K562 (cell line): ENCODE data around the gene ACADM. TPM values are rescaled to one million over a fixed set of nuclear protein-coding genes. Genes with fewer than 3 reads are reported as not detected.

Experiments
- C11orf30 ChIP-seq: fragments of 450-650 bp; IDR thresholded peaks from 2 replicates; pipeline ENCODE4 v1.6.1; 2016; ENCODE audit warnings: low read depth, mild to moderate bottlenecking
- EHMT2 ChIP-seq: fragments of 450-650 bp; IDR thresholded peaks from 2 replicates; pipeline ENCODE4 v1.6.1; 2018; ENCODE audit warnings: antibody characterized with exemption
- EP300 ChIP-seq: IDR thresholded peaks from 2 replicates; pipeline ENCODE4 v1.6.1; 2012; ENCODE audit warnings: low read length, improper control_type of control experiment
- JUNB ChIP-seq: fragments of 450-650 bp; formaldehyde crosslinking; conservative IDR thresholded peaks from 2 replicates; pipeline ENCODE4 v1.4.0; 2020; ENCODE audit warnings: mild to moderate bottlenecking
- NFE2L1 ChIP-seq: fragments of 450-650 bp; IDR thresholded peaks from 2 replicates; pipeline ENCODE4 v1.6.1; 2016; ENCODE audit warnings: missing genetic modification characterization, low read depth, mild to moderate bottlenecking, missing compliant biosample characterization, moderate library complexity, borderline replicate concordance
- SMARCA4 ChIP-seq: fragments of 450-650 bp; IDR thresholded peaks from 2 replicates; pipeline ENCODE4 v1.6.1; 2016
- ZC3H4 ChIP-seq: sonication (generic); formaldehyde crosslinking; IDR thresholded peaks from 2 replicates; pipeline ENCODE4 v1.9.0; 2021; ENCODE audit warnings: missing genetic modification reagents, borderline replicate concordance
- ZNF184 ChIP-seq: sonication (generic); formaldehyde crosslinking; IDR thresholded peaks from 2 replicates; pipeline ENCODE4 v1.5.0; 2020; ENCODE audit warnings: missing genetic modification reagents
- ZNF23 ChIP-seq: fragments of 250-450 bp; sonication (Bioruptor Pico); IDR thresholded peaks from 2 replicates; pipeline ENCODE4 v1.4.0; 2020; ENCODE audit warnings: mild to moderate bottlenecking
- ZZZ3 ChIP-seq: fragments of 450-650 bp; IDR thresholded peaks from 2 replicates; pipeline ENCODE4 v1.6.1; 2016; ENCODE audit warnings: antibody characterized with exemption, mild to moderate bottlenecking, moderate library complexity
- polyA plus RNA-seq, 8 experiments: library from polyadenylated mRNA; depleted of rRNA in 4 of 8; stranded (reverse) in 5 of 8; unstranded in 3 of 8; fragments of >200 nt; fragmentation: Nextera tagmentation in 2 of 8; fragmentation: Illumina TruSeq in 1 of 8; extraction: Ambion mirVana in 2 of 8; extraction: Trizol in 1 of 8; gene quantifications; 2 replicates each; pipeline versions ENCODE4 v1.2.1 to v1.2.3, GENCODE V29; 2011 to 2014; ENCODE audit warnings: inconsistent platforms in 1 of 8, missing spikeins in 1 of 8
- total RNA-seq, 7 experiments: library from RNA; depleted of rRNA in 6 of 7; stranded (reverse); fragments of >200 nt in 6 of 7; fragmentation: Illumina TruSeq in 2 of 7; extraction: Trizol in 2 of 7; gene quantifications; 2 replicates each; pipeline versions ENCODE4 v1.2.1 to v1.2.3, GENCODE V29; 2011 to 2021; ENCODE audit warnings: low replicate concordance in 1 of 7
- TF ChIP-seq, protein P1 (sequence below): fragments of 250-450 bp; sonication (Bioruptor Pico); IDR thresholded peaks from 2 replicates; pipeline ENCODE4 v1.4.0; 2020; ENCODE audit warnings: mild to moderate bottlenecking, moderate library complexity
- TF ChIP-seq, protein P2 (sequence below): fragments of 450-650 bp; IDR thresholded peaks from 2 replicates; pipeline ENCODE4 v1.6.1; 2018; ENCODE audit warnings: mild to moderate bottlenecking, low read depth; ENCODE audit not compliant: partially characterized antibody
- TF ChIP-seq, protein P3 (sequence below): fragments of 250-450 bp; sonication (Bioruptor Pico); IDR thresholded peaks from 2 replicates; pipeline ENCODE4 v1.5.0; 2021; ENCODE audit warnings: mild to moderate bottlenecking, moderate library complexity
- TF ChIP-seq, protein P4 (sequence below): fragments of 450-650 bp; IDR thresholded peaks from 2 replicates; pipeline ENCODE4 v1.6.1; 2016; ENCODE audit warnings: low read depth

Gene ACADM
- total and polyA plus RNA-seq, 9 of the 15 experiments (the other 6 are each of a cell fraction or from before 2014, with no cell fraction given): 82.5 to 156 (median 123) TPM

DNA sequence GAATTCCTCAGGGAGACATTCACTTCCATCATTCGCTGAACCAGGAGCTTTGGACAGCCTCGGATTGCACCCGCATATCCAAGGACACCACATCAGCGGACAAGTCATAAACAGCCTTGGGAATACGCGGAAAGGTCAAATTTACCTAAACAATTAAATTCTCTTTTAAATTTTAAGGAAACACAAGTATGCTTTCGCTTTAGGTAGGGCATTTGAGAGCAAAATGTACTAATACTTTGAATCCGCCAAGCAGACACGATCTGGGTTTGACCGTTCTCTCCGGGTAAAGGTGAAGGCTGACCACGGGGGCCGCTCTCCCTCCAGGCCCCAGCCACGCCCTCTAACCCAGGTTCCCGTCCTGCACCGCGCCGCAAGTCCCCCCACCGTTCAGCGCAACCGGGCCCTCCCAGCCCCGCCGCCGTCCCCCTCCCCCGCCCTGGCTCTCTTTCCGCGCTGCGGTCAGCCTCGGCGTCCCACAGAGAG, 479 bp upstream of the ACADM start (continued):
- TF ChIP-seq, protein P1, sequence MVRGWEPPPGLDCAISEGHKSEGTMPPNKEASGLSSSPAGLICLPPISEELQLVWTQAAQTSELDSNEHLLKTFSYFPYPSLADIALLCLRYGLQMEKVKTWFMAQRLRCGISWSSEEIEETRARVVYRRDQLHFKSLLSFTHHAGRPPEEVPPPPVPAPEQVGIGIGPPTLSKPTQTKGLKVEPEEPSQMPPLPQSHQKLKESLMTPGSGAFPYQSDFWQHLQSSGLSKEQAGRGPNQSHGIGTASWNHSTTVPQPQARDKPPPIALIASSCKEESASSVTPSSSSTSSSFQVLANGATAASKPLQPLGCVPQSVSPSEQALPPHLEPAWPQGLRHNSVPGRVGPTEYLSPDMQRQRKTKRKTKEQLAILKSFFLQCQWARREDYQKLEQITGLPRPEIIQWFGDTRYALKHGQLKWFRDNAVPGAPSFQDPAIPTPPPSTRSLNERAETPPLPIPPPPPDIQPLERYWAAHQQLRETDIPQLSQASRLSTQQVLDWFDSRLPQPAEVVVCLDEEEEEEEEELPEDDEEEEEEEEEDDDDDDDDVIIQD: no peak
- TF ChIP-seq EHMT2 (no peak), C11orf30 (no peak), JUNB (CRISPR knock-in tag) (no peak), ZZZ3 (no peak), ZNF23 (CRISPR knock-in tag) (no peak), NFE2L1 (tag) (0 out of 2 replicates have a peak, but pooled peaks have one; percentile 20), ZNF184 (CRISPR knock-in tag) (no peak), SMARCA4 (no peak), ZC3H4 (CRISPR knock-in tag) (no peak), EP300 (peak; percentile 6; the same call in 1 of the 2 replicates)
- TF ChIP-seq, protein P2, sequence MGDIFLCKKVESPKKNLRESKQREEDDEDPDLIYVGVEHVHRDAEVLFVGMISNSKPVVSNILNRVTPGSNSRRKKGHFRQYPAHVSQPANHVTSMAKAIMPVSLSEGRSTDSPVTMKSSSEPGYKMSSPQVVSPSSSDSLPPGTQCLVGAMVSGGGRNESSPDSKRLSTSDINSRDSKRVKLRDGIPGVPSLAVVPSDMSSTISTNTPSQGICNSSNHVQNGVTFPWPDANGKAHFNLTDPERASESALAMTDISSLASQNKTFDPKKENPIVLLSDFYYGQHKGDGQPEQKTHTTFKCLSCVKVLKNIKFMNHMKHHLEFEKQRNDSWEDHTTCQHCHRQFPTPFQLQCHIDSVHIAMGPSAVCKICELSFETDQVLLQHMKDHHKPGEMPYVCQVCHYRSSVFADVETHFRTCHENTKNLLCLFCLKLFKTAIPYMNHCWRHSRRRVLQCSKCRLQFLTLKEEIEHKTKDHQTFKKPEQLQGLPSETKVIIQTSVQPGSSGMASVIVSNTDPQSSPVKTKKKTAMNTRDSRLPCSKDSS: no peak
- TF ChIP-seq, protein P3, sequence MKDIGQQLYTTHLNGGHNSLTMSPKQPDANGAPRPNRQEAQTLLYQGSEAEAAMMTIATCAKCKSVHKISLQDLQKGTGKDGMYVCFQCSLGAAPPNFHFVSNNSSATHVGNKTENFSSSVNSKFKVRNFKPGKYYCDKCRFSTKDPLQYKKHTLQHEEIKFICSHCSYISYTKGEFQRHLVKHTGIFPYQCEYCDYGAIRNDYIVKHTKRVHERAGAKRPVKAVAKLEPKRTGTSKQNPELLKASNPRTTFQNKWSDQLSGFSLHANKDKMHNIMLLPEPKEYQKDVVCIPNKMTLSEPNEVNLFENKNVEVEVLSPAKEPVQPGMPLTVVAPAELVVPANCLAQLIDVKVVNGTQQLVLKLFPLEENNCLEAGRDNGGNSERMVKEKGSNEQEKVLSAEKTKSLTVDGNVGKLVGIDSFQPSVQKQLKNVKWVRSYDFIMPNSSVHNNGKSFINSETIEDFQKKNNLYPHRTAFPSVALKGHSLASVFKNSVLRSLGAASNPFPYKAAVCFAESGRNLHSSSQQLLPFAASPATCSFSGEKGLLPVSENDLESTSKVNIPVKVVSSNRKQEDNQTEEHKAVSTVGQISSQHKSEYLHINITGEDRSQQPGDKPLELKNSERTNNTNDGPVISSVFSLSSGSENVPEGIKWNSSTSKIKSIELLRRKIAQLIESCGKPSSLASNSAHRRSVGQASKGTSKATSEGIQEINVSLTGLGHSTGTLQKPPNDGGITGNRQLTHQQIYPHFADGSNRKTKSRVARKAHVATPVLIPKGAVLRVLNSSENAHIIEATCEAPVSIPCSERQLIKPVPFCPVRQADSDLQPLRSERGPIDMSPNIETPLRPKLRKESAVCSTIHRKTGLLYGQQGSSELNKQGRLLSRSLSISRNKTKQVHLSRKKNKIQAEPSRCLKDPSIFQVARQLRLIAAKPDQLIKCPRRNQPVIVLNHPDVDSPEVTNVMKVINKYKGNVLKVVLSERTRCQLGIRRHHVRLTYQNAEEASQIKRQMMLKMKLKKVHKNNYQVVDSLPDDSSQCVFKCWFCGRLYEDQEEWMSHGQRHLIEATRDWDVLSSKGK: no peak
- TF ChIP-seq, protein P4, sequence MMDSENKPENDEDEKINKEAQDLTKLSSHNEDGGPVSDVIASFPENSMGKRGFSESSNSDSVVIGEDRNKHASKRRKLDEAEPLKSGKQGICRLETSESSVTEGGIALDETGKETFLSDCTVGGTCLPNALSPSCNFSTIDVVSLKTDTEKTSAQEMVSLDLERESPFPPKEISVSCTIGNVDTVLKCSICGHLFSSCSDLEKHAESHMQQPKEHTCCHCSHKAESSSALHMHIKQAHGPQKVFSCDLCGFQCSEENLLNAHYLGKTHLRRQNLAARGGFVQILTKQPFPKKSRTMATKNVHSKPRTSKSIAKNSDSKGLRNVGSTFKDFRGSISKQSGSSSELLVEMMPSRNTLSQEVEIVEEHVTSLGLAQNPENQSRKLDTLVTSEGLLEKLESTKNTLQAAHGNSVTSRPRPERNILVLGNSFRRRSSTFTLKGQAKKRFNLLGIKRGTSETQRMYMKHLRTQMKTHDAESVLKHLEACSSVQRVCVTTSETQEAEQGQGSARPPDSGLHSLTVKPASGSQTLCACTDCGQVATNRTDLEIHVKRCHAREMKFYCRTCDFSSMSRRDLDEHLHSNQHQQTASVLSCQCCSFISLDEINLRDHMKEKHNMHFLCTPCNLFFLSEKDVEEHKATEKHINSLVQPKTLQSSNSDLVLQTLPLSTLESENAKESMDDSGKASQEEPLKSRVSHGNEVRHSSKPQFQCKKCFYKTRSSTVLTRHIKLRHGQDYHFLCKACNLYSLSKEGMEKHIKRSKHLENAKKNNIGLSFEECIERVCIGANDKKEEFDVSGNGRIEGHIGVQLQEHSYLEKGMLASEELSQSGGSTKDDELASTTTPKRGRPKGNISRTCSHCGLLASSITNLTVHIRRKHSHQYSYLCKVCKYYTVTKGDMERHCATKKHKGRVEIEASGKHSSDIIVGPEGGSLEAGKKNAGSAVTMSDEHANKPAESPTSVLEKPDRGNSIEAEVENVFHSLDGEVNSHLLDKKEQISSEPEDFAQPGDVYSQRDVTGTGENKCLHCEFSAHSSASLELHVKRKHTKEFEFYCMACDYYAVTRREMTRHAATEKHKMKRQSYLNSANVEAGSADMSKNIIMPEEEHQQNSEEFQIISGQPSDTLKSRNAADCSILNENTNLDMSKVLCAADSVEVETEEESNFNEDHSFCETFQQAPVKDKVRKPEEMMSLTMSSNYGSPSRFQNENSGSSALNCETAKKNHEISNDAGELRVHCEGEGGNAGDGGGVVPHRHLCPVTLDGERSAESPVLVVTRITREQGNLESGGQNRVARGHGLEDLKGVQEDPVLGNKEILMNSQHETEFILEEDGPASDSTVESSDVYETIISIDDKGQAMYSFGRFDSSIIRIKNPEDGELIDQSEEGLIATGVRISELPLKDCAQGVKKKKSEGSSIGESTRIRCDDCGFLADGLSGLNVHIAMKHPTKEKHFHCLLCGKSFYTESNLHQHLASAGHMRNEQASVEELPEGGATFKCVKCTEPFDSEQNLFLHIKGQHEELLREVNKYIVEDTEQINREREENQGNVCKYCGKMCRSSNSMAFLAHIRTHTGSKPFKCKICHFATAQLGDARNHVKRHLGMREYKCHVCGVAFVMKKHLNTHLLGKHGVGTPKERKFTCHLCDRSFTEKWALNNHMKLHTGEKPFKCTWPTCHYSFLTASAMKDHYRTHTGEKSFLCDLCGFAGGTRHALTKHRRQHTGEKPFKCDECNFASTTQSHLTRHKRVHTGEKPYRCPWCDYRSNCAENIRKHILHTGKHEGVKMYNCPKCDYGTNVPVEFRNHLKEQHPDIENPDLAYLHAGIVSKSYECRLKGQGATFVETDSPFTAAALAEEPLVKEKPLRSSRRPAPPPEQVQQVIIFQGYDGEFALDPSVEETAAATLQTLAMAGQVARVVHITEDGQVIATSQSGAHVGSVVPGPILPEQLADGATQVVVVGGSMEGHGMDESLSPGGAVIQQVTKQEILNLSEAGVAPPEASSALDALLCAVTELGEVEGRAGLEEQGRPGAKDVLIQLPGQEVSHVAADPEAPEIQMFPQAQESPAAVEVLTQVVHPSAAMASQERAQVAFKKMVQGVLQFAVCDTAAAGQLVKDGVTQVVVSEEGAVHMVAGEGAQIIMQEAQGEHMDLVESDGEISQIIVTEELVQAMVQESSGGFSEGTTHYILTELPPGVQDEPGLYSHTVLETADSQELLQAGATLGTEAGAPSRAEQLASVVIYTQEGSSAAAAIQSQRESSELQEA: no peak
